Stimulated activated CD4-positive, alpha-beta T cell treated with anti-CD3 and anti-CD28 coated beads, Interleukin-2, amount 100 ng/mL, for 24 hours (primary cell): Measurements from ENCODE around the gene YAP1.

Experiments used
- DNase-seq, 2 donors: peaks; one replicate each; pipeline ENCODE4 v3.0.0-alpha.2; 2020

The YAP1 gene

GRCh38 chr11:102117472-102118113 lies 7.3 kb downstream of the YAP1 start:
- DNase-seq = no peak

- no peak for DNase-seq
Observed at GRCh38 chr11:102118937-102119336, 8.7 kb downstream of the YAP1 start.

GRCh38 chr11:102119997-102120396 lies 9.8 kb downstream of the YAP1 start:
- DNase-seq = no peak

- no peak for DNase-seq
Observed at GRCh38 chr11:102120437-102120973, 10.3 kb downstream of the YAP1 start.

- DNase-seq = no peak
Observed at GRCh38 chr11:102121329-102121728, 11.1 kb downstream of the YAP1 start.

GRCh38 chr11:102134597-102134996 lies 24.4 kb downstream of the YAP1 start:
- DNase-seq = no peak

- DNase-seq = no peak
Observed at GRCh38 chr11:102135256-102135655, 25.0 kb downstream of the YAP1 start.

- no peak for DNase-seq
Observed at GRCh38 chr11:102138223-102138622, 28.0 kb downstream of the YAP1 start.

- DNase-seq = no peak
Observed at GRCh38 chr11:102138670-102139069, 28.4 kb downstream of the YAP1 start.

GRCh38 chr11:102139081-102139498 lies 28.8 kb downstream of the YAP1 start:
- DNase-seq = no peak

GRCh38 chr11:102142333-102142732 lies 32.1 kb downstream of the YAP1 start:
- no peak for DNase-seq

- no peak for DNase-seq
Observed at GRCh38 chr11:102143867-102144266, 33.6 kb downstream of the YAP1 start.

- DNase-seq = no peak
Observed at GRCh38 chr11:102144357-102145355, 34.4 kb downstream of the YAP1 start.

- no peak for DNase-seq
Observed at GRCh38 chr11:102147015-102147414, 36.8 kb downstream of the YAP1 start.

- DNase-seq = no peak
Observed at GRCh38 chr11:102147632-102148031, 37.4 kb downstream of the YAP1 start.

GRCh38 chr11:102148059-102148458 lies 37.8 kb downstream of the YAP1 start:
- no peak for DNase-seq

GRCh38 chr11:102151784-102152525 lies 41.7 kb downstream of the YAP1 start:
- DNase-seq = no peak

- no peak for DNase-seq
Observed at GRCh38 chr11:102153082-102153481, 42.8 kb downstream of the YAP1 start.

- DNase-seq = no peak
Observed at GRCh38 chr11:102154806-102155205, 44.6 kb downstream of the YAP1 start.

- no peak for DNase-seq
Observed at GRCh38 chr11:102155676-102156075, 45.4 kb downstream of the YAP1 start.

GRCh38 chr11:102157219-102157618 lies 47.0 kb downstream of the YAP1 start:
- DNase-seq = no peak

GRCh38 chr11:102158164-102158735 lies 48.0 kb downstream of the YAP1 start:
- no peak for DNase-seq

GRCh38 chr11:102163368-102163767 lies 53.1 kb downstream of the YAP1 start:
- DNase-seq = no peak
